Heart left ventricle (tissue), 16 donors: Measurements from ENCODE around the gene CDK5. TPM values are rescaled to one million over a fixed set of nuclear protein-coding genes. Genes with fewer than 3 reads are reported as not detected.

Experiments used
- ATAC-seq, 4 donors: fragments of 200-7000 bp; cut with Tn5 transposase; one replicate each; pipeline ENCODE4 v1.9.1; 2020 to 2022; ENCODE audit warnings: moderate library complexity in 4 of 4, mild to moderate bottlenecking in 3 of 4, moderate number of reproducible peaks in 1 of 4
- DNase-seq, 5 donors: peaks; one replicate each; pipeline ENCODE4 v3.0.0-alpha.2; 2020
- H3K27ac ChIP-seq, 12 donors: fragments of 200-600 bp; sonication (generic) in 4 of 12; one replicate each; pipeline versions ENCODE4 v1.5.0 to v1.8.0; 2016 to 2022; ENCODE audit warnings: mild to moderate bottlenecking in 2 of 12
- H3K27me3 ChIP-seq, 9 donors: fragments of 200-600 bp; sonication (generic) in 2 of 9; one replicate each; pipeline versions ENCODE4 v1.5.1 to v1.8.0; 2016 to 2022; ENCODE audit warnings: mild to moderate bottlenecking in 3 of 9
- H3K36me3 ChIP-seq, 9 donors: fragments of 200-600 bp; sonication (generic) in 2 of 9; one replicate each; pipeline versions ENCODE4 v1.5.0 to v1.8.0; 2018 to 2022; ENCODE audit warnings: mild to moderate bottlenecking in 2 of 9
- H3K4me1 ChIP-seq, 12 donors: fragments of 200-600 bp; sonication (generic) in 4 of 12; one replicate each; pipeline versions ENCODE4 v1.5.0 to v1.8.0; 2016 to 2022; ENCODE audit warnings: mild to moderate bottlenecking in 3 of 12
- H3K4me3 ChIP-seq, 12 donors: fragments of 200-600 bp; sonication (generic) in 4 of 12; one replicate each; pipeline versions ENCODE4 v1.5.0 to v1.8.0; 2017 to 2022; ENCODE audit warnings: mild to moderate bottlenecking in 9 of 12, moderate library complexity in 4 of 12
- H3K9me3 ChIP-seq, 12 donors: fragments of 200-600 bp; sonication (generic) in 4 of 12; one replicate each; pipeline versions ENCODE4 v1.5.0 to v1.8.0; 2016 to 2022; ENCODE audit warnings: mild to moderate bottlenecking in 1 of 12
- CTCF ChIP-seq, 12 donors: fragments of 200-600 bp; sonication (generic) in 4 of 12; IDR thresholded peaks; one replicate each; pipeline versions ENCODE4 v1.5.0 to v1.8.0; 2018 to 2022; ENCODE audit warnings: antibody characterized with exemption in 12 of 12, mild to moderate bottlenecking in 5 of 12
- POLR2A ChIP-seq, 2 donors: fragments of 450-650 bp; IDR thresholded peaks; one replicate each; pipeline ENCODE4 v1.6.1; 2017; ENCODE audit warnings: antibody characterized with exemption in 2 of 2, mild to moderate bottlenecking in 2 of 2, moderate library complexity in 2 of 2
- WGBS, 4 donors: extraction: QIAGEN DNeasy Blood & Tissue Kit in 2 of 4; methylation state at CpG; one replicate each; pipeline versions ENCODE4 v1.1.5 to v1.1.7; 2013 to 2018; 5-methylcytosine and 5-hydroxymethylcytosine counted together
- intact Hi-C, 10 donors: fragments of 100-400 bp; cut with DNase I; formaldehyde crosslinking; loops; one replicate each; pipeline versions ENCODE4 v1.11.1 to v1.14.2; 2022
- polyA plus RNA-seq, 2 donors: library from polyadenylated mRNA; stranded (reverse); fragments of 200-250 nt; gene quantifications; one replicate each; pipeline ENCODE4 v1.2.3, GENCODE V29; 2013
- total RNA-seq, 9 donors: library from RNA; depleted of rRNA in 2 of 9; stranded (reverse); fragments of >200 nt in 2 of 9; fragmentation: NEBNext Ultra II Directional in 3 of 9; extraction: Animal tissue kit (Norgen Biotek cat#: 25700) in 3 of 9; gene quantifications; one replicate each; pipeline versions ENCODE4 v1.1.0 to v1.2.4, GENCODE V29; 2016 to 2023
- donor health status: ischemic (EF 13 %, LVEDD 7.1; RV severe dilation, severe dysfunction).
- donor health status: healthy with polysubstance abuse.
- donor health status: DM: no; HTN: yes; CAD: no.
- donor health status: DM: no; HTN: no; CAD: no.
- donor health status: ischemic (EF 25% LVEDD 6.9; RV normal size, moderate dysfunction).
- donor health status: ischemic (EF 25% LVEDD 5.7; RV mildly dilated, moderate dysfunction).
- donor health status: healthy.
- donor health status: DM: yes; HTN: yes; CAD: no.
- donor health status: ischemic (EF 35%, LVEDD 5.7; RV mildly dilated, moderate dysfunction).
- donor health status: nonischemic (EF 11% LVEDD 7.7; RV severe dilation, severe dysfunction).
- donor health status: DM: yes; HTN: yes; CAD: no.
- donor health status: PGD.
- donor health status: ischemic (EF 29% LVEDD 5.4; RV normal size, mild dysfunction).
- donor health status: nonischemic (EF 23%, LVEDD 6.1; RV moderate dilation, normal function).

CDK5 gene
- total and polyA plus RNA-seq, 11 donors = 5.6 to 13.7 (median 7.6) TPM

- Histone ChIP-seq H3K27me3 (no peaks in the 10 kb centered on the region), H3K4me1 (peaks cover 0 to 40% (median 29%) of the 10 kb centered on the region in 12 donors), H3K4me3 (no peak overlapping the region), H3K27ac (no peak overlapping the region), H3K36me3 (peaks cover 0 to 7% (median 4%) of the 10 kb centered on the region in 9 donors), H3K9me3 (no peaks in the 10 kb centered on the region)
- no peak for TF ChIP-seq CTCF (IDR thresholded peaks at IDR 0.05)
- no peak for TF ChIP-seq POLR2A (IDR thresholded peaks at IDR 0.05)
- DNase-seq = no peak
- WGBS, 4 donors = 68 to 83% (median 81%) methylated on average over 13 to 17 of the region's 17 CpGs
- intact Hi-C loops = loop anchor here in 1 of 10 donors (10.0 kb wide), 1 partner anchor 71 kb away; the partner anchor contains the start of genes ABCB8 and ATG9B
- no peak for ATAC-seq
Observed at GRCh38 chr7:151095828-151096475, 38.3 kb upstream of the CDK5 start.

- no peak overlapping the region for H3K27ac ChIP-seq
- ATAC-seq = no peak
- no peaks in the 10 kb centered on the region for H3K9me3 ChIP-seq
- peaks cover 0 to 43% (median 30%) of the 10 kb centered on the region in 12 donors for H3K4me1 ChIP-seq
- H3K27me3 ChIP-seq = no peaks in the 10 kb centered on the region
- peaks cover 0 to 7% (median 4%) of the 10 kb centered on the region in 9 donors for H3K36me3 ChIP-seq
- intact Hi-C loops = loop anchor here in 1 of 10 donors (10.0 kb wide), 1 partner anchor 70 kb away; the partner anchor contains the start of genes ABCB8 and ATG9B
- no peak overlapping the region for H3K4me3 ChIP-seq
- 72 to 78% (median 76%) methylated on average over 10 of the region's 10 CpGs for WGBS, 4 donors
- DNase-seq = no peak
- TF ChIP-seq POLR2A (IDR thresholded peaks at IDR 0.05) (no peak), CTCF (IDR thresholded peaks at IDR 0.05) (no peak)
Observed at GRCh38 chr7:151095123-151095797, 37.6 kb upstream of the CDK5 start.

- no peak for ATAC-seq
- no peak overlapping the region for H3K4me3 ChIP-seq
- H3K27me3 ChIP-seq = no peaks in the 10 kb centered on the region
- no peak for DNase-seq
- H3K27ac ChIP-seq = no peak overlapping the region
- peaks cover 0 to 46% (median 31%) of the 10 kb centered on the region in 12 donors for H3K4me1 ChIP-seq
- no peaks in the 10 kb centered on the region for H3K9me3 ChIP-seq
- peaks cover 0 to 7% (median 4%) of the 10 kb centered on the region in 9 donors for H3K36me3 ChIP-seq
- TF ChIP-seq CTCF (IDR thresholded peaks at IDR 0.05) (no peak), POLR2A (IDR thresholded peaks at IDR 0.05) (no peak)
- intact Hi-C loops = loop anchor here in 1 of 10 donors (10.0 kb wide), 1 partner anchor 70 kb away; the partner anchor contains the start of genes ABCB8 and ATG9B
- WGBS, 4 donors = 64 to 72% (median 70%) methylated on average over 5 of the region's 5 CpGs
Observed at GRCh38 chr7:151094675-151095074, 37.0 kb upstream of the CDK5 start.

GRCh38 chr7:151093748-151094147 is 36.1 kb upstream of the CDK5 start:
- H3K4me3 ChIP-seq = no peak overlapping the region
- DNase-seq = no peak
- no peaks in the 10 kb centered on the region for H3K27me3 ChIP-seq
- peaks cover 0 to 50% (median 35%) of the 10 kb centered on the region in 12 donors for H3K4me1 ChIP-seq
- no peak for TF ChIP-seq POLR2A (IDR thresholded peaks at IDR 0.05)
- no peak for TF ChIP-seq CTCF (IDR thresholded peaks at IDR 0.05)
- WGBS, 4 donors = 93 to 98% (median 93%) methylated on average over 6 of the region's 6 CpGs
- H3K9me3 ChIP-seq = no peaks in the 10 kb centered on the region
- peaks cover 0 to 7% (median 4%) of the 10 kb centered on the region in 9 donors for H3K36me3 ChIP-seq
- H3K27ac ChIP-seq = no peak overlapping the region
- intact Hi-C loops = loop anchor here in 1 of 10 donors (10.0 kb wide), 1 partner anchor 69 kb away; the partner anchor contains the start of genes ABCB8 and ATG9B
- no peak for ATAC-seq
